RPMI7951 (cell line): Measurements from ENCODE around the gene ARL3. TPM values are rescaled to one million over a fixed set of nuclear protein-coding genes. Genes with fewer than 3 reads are reported as not detected.
A peak's percentile ranks its signal among the peaks of the same experiment; 100 is the strongest.
"Not testable (repeated sequence)": the region's sequence is repeated elsewhere in the genome, so short reads cannot be mapped to it uniquely, and the experiment has no call there.

Source experiments
- DNase-seq: peaks from one replicate; pipeline ENCODE4 v3.0.0-alpha.2; 2012; ENCODE audit warnings: low read depth
- total RNA-seq: library from RNA; depleted of rRNA; stranded (reverse); fragments of >200 nt; shearing (Covaris generic); gene quantifications from 2 replicates; pipeline ENCODE4 v1.2.3, GENCODE V29; 2014

The ARL3 gene
- total RNA-seq, 1 experiment from 2014 or later: 12.3 TPM

GRCh38 chr10:102738692-102739121 is 24.5 kb upstream of the ARL3 start:
- DNase-seq: no peak

GRCh38 chr10:102735065-102735562 is 20.9 kb upstream of the ARL3 start:
- DNase-seq: no peak

- no peak for DNase-seq
These were observed 18.5 kb upstream of the ARL3 start for GRCh38 chr10:102732661-102733060.

- no peak for DNase-seq
These were observed 17.1 kb upstream of the ARL3 start for GRCh38 chr10:102731222-102731800.

DNA sequence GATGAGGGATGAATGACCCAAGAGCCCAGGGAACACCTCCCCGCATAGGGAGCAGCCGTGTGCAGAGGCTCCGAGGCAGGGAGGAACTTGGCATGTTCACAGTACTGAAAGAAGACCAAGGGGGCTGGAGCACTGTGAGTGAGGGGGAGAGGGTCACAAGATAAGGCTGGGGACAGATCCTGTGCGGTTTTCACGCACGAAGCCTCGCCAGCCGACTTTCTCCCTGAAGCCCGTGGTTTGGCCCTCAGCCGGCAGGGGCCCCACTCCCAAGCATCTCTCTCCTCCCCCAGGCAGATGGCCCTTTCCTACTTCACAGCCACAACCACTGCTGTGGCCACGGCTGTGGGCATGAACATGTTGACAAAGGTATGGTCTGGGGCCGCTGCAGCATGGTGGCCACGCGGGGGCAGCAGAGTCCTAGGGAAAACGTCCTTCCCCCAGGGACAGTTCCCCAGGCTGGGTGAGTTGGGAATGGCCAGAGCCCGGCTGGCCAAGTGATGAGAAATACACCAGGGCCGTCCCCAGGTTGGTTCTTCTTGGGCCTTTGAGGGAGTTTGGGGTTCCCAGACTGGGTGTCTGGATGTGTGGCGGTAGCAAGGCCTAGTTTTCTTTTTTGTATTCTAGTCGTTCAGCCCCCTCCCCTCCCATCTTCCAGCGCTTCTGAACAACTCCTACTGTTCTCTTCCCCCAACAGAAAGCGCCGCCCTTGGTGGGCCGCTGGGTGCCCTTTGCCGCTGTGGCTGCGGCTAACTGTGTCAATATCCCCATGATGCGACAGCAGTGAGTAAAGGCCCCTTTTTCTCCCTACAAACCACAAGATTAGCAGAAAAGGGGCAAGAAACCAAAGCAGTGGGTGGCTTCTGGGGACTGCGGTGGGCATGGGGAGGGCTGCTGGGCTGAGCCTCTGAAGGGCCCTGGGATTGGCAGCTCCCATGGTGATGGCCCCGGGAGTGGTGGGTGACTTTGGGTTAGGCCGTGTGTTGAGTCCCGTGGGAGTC is 15.1 kb upstream of the ARL3 start:
- DNase-seq: peak; percentile 62

DNA sequence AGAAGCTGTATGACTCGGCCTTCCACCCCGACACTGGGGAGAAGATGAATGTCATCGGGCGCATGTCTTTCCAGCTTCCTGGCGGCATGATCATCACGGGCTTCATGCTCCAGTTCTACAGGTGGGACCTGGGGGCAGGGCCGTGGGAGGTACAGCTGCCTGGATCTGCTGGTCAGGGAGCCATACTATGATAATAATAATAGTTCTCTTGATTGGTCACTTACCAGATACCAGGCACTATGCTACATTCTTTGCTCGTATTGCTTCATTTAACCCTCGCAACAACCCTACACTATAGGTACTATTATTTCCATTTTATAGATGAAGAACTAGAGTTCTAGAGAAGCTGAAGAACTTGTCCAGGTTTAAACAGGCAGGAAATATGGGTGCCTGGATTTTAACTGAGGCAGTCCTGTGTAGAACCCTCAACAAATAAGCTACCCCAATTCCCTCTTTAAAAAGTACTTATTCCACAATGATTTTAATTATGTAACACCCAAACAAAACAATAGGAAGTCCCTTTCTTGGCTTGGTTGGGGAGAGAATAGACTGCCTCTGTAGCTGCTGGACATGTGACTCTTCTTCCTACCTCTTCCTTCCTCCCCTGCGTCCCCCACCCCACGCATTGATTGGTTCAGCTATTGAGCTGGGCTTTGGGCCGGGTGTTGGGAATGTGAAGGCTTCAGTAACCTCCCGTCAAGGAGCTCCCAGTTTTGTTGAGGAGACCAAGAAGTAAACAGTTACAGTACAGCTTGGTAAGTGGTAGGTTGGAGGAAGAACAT is 13.0 kb upstream of the ARL3 start:
- peak; percentile 11 for DNase-seq

DNA sequence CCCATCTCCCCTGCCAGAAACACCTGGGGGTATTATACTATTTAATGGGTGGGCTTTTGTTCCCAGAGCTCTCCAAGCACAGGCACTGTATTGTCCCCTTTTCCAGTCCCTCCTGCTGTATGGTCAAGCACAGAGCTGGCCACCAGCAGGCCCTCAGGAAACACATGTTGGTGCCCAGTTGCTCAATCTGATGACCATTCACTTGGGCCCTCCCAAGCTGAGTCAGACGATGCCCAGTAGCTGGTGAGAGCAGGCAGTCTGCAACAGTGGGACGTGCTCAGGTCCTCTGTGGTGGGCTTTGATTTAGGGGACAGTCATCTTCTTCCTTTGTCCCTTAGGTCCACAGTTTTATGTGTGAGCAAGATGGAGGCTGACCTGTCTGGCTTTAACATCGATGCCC is 12.1 kb upstream of the ARL3 start:
- DNase-seq: peak; percentile 44

GRCh38 chr10:102723989-102724388 is 9.8 kb upstream of the ARL3 start:
- no peak for DNase-seq

GRCh38 chr10:102721954-102722353 is 7.8 kb upstream of the ARL3 start:
- no peak for DNase-seq

- DNase-seq: no peak
These were observed 6.6 kb upstream of the ARL3 start for GRCh38 chr10:102720775-102721301.

GRCh38 chr10:102720337-102720736 is 6.1 kb upstream of the ARL3 start:
- DNase-seq: no peak

DNA sequence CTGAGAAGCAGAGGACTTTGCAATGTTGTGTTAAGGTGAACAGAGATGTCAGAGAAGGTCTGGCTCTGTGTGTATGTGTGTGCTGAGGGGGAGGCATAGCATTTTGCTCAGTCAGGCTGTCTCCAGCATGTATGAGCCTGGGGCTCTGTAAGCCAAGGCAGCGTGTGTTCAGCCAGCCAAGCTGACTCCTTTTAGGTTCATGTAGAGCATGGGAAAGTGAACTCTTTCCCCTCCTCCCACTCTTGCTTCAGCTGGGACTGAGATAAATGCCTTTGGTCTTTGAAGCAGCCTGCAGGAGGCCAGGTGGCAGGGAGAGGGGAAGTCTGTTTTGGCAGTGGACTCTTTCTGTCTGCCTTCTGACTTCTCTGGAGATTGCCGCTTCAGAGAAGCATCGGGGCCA is 4.0 kb upstream of the ARL3 start:
- DNase-seq: peak; percentile 10

GRCh38 chr10:102716900-102717565 is 2.8 kb upstream of the ARL3 start:
- not testable (repeated sequence) for DNase-seq

DNA sequence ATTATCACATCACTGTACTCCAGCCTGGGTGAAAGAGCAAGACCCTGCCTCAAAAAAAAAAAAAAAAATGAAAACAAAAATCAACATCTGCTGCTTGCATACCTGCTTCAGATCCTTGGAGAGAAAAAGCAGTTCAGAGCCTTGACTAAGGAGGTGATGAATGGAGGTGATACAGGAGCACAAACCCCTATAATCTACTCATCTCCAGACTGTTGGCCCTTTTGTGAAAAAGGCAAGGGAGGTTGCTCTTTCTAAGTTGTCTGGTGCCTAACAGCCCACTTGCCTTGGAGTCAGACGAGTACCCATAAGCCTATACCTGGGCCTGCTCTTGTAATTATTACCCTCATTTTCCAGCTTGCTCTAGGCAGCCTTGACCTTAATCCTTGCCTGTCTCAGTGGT is 1.7 kb upstream of the ARL3 start:
- no peak for DNase-seq

DNA sequence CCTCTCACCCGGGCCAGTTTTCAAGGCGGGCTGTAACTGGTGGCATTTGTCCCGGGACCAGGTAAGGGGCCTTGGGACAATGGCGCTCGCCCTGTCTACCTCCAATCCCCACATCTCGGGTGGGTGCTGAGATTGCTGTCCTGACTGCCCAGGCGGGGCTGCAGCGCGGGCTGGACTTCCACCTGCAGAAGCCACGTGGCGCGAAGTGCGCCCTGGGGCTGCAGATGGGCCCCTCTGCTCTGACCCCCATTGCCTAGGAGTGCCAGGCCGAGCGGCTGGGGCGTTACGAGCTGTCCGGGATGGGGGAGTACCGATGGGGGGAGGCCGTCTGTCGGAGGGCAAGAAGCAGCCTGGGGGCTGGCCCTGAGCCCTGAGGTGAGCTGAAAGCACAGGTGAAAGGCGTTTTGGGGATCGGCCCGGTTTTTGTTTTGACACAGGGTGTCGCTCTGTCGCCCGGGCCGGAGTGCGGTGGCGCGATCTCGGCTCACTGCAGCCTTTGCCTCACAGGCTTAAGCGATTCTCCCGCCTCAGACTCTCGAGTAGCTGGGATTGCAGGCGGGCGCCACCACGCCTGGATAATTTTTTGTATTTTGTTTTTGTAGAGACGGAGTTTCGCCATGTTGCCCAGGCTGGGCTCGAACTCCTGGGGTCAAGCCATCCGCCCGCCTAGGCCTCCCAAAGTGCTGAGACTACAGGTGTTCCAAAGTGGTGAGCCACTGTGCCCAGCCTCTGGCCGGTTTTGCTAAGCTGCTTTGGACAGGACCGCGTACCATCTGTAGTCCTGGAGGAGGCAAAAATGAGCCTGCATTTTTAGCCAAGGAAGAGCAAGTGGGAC is 641 bp upstream of the ARL3 start, which contains the start of gene SFXN2:
TSS of gene SFXN2 (plus strand) at position 16 of the 835 bp plus-strand sequence. CDS start 12,001 bp downstream, outside the sequence.
- peak; percentile 3 for DNase-seq

- DNase-seq: no peak
These were observed 721 bp downstream of the ARL3 start for GRCh38 chr10:102713539-102713813.

- DNase-seq: no peak
These were observed 1.2 kb downstream of the ARL3 start for GRCh38 chr10:102712843-102713538.

GRCh38 chr10:102712089-102712488 is 2.1 kb downstream of the ARL3 start:
- DNase-seq: no peak

DNA sequence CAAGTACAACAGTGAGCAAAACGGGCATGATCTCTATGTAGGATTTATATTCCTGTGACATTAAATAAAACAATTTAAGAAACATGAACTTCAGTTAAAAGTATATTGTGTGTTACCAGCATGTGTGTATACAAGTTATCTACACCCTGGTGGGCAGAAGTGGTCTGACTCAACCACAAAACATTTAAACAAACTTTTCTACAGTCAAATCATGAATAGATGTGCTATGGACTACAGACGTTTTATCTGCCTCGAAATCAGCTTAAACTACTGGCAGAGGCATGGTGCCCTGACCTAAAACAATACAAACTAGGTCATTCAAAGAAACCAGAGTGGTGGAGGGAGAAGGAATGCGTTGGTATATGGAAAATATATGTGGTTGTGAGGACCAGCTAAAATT is 3.6 kb downstream of the ARL3 start:
- peak; percentile 77 for DNase-seq

DNA sequence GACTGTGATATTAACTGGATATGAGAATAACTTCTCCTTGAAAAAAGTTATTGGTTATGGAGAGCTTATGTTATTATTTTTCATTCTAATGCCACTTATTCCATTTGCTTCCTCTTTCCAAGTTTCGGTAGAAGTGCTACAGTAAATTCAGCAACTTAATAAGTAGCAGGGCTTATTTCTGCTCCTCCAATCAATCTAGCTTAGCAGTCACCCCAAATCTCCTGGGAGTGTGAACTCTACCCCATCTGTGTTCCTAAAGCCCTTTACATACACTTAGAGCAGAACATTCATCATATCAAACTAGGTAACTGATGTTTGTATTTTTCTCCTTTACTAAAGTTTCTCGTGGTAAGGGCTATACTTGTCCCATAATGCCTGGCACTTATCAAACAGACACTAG is 8.7 kb downstream of the ARL3 start:
- no peak for DNase-seq
